ENCODE data around the gene TLE3.

TLE3 gene

DNA sequence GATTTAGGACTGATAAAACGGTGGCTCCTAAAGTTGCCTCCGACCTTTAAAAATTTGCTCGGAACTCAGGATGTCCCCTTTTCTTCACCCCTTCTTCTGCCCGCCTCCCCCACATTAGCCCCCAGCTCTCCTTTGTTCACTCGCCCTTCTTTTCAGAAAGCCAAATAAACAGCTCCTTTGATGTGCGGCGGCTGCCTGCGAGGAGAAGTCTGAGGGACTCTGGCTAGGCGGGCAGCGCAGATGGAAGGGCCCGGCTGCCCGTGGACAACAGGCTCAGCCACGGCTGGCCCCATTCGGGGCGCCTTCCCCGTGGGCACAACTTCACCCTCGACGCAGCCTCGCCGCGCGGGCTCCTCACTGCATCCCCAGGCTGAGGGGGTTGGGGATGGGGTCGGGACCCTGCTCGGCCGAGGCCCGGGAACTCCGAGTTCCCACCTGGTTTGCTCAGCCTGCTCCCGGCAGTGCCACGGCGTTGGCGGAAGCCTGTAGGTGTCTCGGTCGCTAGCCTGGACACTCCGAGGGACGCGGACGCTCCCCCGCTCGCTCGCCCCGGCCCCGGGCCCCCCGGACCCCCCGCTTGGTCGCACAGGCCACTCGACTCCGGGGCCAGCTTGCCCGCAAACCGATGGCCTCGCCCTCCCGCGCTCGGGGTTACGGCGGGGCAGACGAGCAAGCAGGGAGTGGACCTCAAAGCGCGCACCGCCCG, 897 bp upstream of the TLE3 start:
- FAIRE-seq, result no peak

GRCh38 chr15:70098153-70098460, 390 bp upstream of the TLE3 start:
- no peak for FAIRE-seq

GRCh38 chr15:70097063-70097320, 725 bp downstream of the TLE3 start:
- FAIRE-seq, result no peak

GRCh38 chr15:70096215-70097062, 1.3 kb downstream of the TLE3 start:
- no peak for FAIRE-seq

- no peak for FAIRE-seq
Measured at GRCh38 chr15:70095408-70096214, 2.1 kb downstream of the TLE3 start.

GRCh38 chr15:70094690-70095311, 2.9 kb downstream of the TLE3 start:
- no peak for FAIRE-seq

GRCh38 chr15:70093481-70094319, 4.0 kb downstream of the TLE3 start:
- no peak for FAIRE-seq

- FAIRE-seq, result no peak
Measured at GRCh38 chr15:70093070-70093469, 4.6 kb downstream of the TLE3 start.

DNA sequence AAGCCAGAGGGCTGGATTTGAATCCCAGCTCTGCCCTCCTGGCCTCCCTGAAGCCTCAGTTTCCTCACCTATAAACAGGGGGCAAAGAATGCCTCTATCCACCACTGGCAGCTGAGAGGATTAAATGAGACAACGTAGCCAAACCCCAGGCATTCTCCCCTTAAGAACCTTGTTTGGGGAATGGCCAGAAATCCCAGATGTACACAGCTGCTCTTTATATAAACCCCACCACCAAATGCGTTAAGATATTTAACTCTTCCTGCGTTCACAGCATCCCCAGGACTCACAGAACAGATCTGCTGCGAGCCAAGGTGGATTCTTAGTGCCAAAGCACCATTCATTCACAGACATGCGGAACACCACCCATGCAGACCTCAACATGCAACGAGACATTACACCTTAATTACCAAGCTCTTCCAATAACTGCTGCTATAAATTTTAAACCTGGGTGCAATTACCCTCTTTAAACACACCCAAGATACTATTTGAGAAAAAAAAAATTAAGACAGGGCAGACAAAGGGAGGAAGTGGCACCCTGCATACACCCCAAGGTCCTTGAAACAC, 5.2 kb downstream of the TLE3 start:
- no peak for FAIRE-seq

- FAIRE-seq, result no peak
Measured at GRCh38 chr15:70091726-70092463, 5.8 kb downstream of the TLE3 start.

DNA sequence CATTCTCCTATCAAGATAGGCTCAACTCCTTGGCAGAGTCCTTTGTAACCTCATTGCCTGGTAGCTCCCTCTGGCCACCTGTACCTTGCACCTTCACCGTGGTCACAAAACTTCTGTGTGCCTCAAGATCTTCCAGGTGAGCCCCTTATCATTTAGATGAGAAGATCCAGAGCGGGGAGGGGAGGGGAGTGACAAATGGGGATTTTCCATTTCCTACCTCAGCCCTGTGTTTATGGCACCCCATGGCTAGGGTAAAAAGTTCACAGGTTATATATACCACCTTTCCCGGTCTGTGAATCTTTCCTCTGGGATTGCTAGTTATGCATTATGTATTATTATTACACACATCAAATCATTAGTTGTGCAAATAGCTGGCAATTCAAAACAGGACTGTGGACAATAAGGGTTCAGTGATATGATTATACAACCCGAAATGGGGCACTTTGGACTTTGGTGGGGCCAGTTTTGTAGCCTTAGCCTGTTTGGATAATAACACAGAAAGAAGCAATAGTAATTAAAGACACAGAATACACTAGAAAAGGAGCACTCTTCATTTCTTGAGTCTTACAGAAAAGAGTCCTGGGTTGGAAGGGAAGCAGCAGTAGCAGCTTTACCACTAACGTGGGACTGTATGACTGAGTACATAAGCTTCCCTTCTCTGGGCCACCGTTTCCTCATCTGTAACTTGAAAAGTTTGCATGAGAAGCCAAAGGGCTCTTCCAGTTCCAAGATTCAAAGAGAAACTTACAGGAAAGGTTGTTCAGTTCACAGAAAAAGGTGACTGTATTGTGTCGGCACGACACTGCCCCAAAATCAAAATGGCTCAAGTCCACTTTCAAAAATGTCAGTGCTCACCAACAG, 7.1 kb downstream of the TLE3 start:
- no peak for FAIRE-seq

- no peak for FAIRE-seq
Measured at GRCh38 chr15:70089692-70089971, 8.1 kb downstream of the TLE3 start.

- FAIRE-seq, result no peak
Measured at GRCh38 chr15:70088887-70089691, 8.6 kb downstream of the TLE3 start.

- no peak for FAIRE-seq
Measured at GRCh38 chr15:70088455-70088854, 9.3 kb downstream of the TLE3 start.

- no peak for FAIRE-seq
Measured at GRCh38 chr15:70087708-70088352, 9.9 kb downstream of the TLE3 start.

DNA sequence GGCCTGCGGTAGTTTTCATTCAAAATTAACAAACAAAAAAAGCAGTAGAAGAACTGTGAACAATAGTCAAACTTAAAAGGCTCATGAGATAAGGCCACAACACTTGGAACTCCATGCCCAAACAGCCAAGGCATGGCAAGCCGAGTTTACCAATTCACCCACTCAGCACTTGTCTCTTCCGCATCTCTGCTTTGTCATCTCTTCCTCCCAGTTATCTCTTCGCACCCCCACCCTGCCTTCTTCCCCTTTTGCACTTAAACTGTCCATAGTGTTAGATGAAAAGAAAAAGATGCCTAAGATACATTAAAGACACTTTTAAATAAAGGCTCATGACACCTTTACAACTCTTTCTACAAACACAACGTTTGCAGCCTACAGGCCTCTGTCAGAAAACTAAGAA, 11.1 kb downstream of the TLE3 start:
- FAIRE-seq, result no peak

DNA sequence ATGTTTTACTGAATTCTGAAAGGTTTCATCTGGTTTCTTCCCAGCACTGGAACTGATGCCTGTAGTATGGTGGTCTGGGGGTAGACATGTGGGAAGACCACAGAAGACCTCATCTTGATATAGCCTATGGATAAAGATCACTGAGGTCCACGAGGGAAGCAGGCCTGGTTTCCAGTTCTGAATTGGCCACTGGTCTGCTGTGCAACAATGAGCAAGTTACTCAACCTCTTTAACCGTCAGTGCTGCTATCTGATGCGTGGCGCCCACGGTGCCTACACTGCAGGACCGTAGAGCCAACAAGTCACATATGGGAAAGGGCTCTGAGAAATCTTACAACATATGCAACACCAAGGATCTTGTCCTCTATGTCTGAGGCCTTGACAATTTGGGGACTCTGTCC, 13.3 kb downstream of the TLE3 start:
- FAIRE-seq, result no peak

DNA sequence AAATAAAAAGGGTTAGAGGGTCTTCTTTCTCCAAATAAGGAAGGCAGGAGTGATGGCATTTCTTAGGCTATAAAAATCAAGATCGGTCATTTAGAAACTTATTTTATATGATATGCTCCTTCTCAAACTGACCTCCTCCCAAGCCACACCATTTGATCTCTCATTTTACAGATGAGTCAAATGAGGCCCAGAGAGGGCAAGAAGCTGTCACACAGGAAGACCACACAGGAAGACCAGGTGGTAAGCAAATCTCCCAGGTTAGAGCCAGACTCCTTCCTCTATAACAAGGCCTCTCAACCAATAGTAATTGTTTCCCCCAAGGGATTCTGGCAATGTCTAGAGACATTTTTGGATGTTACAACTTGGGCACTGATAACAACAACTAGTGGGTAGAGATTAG, 13.8 kb downstream of the TLE3 start:
- no peak for FAIRE-seq

DNA sequence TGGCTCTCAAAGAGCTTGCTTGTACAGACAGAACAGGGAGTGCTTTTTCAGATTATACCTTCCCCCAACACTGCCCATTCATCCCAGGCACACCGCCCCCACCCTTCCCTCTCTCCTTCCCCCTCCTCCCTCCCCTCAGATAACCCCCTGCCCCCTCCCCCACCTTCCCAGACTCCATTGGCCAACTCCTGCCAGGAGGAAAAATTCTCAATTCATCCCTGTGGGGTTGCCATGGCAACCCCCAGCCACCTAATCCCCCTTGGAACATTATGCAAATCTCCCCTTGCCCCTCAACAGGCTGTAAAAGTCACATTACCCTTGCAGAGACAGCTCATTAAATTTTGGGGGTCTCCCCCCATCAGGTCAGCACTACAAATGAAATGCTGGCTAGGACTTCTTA, 14.3 kb downstream of the TLE3 start:
- FAIRE-seq, result no peak
